H9 (cell line): ENCODE results near the gene STOX2. TPM values are rescaled to one million over a fixed set of nuclear protein-coding genes. Genes with fewer than 3 reads are reported as not detected.

Experiments used
- DNase-seq: peaks from one replicate; pipeline ENCODE4 v3.0.0-alpha.2; 2017
- H2AFZ ChIP-seq: one replicate; pipeline ENCODE4 v1.6.1; 2013; ENCODE audit warnings: mild to moderate bottlenecking, low read length, control low read depth, moderate library complexity
- H2AK5ac ChIP-seq: 2 replicates; pipeline ENCODE4 v1.6.1; 2013; ENCODE audit warnings: low read length, control low read depth, mixed read lengths; ENCODE audit not compliant: insufficient read length
- H2BK120ac ChIP-seq: one replicate; pipeline ENCODE4 v1.6.1; 2013; ENCODE audit warnings: low read depth, mild to moderate bottlenecking, low read length, control low read depth, inconsistent platforms; ENCODE audit not compliant: poor library complexity, severe bottlenecking
- H2BK12ac ChIP-seq: 2 replicates; pipeline ENCODE4 v1.6.1; 2013; ENCODE audit warnings: low read length, control low read depth, mixed read lengths, low read depth; ENCODE audit not compliant: insufficient read length
- H2BK15ac ChIP-seq: 2 replicates; pipeline ENCODE4 v1.6.1; 2013; ENCODE audit warnings: low read depth, low read length, control low read depth
- H2BK20ac ChIP-seq: one replicate; pipeline ENCODE4 v1.6.1; 2013; ENCODE audit warnings: low read depth, mild to moderate bottlenecking, low read length, control low read depth, inconsistent platforms; ENCODE audit not compliant: poor library complexity, severe bottlenecking
- H2BK5ac ChIP-seq: 2 replicates; pipeline ENCODE4 v1.6.1; 2013; ENCODE audit warnings: low read length, control low read depth, mixed read lengths; ENCODE audit not compliant: insufficient read length
- H3K14ac ChIP-seq: 2 replicates; pipeline ENCODE4 v1.6.1; 2013; ENCODE audit warnings: low read length, control low read depth; ENCODE audit not compliant: insufficient read depth
- H3K18ac ChIP-seq: 2 replicates; pipeline ENCODE4 v1.6.1; 2013; ENCODE audit warnings: low read depth, mild to moderate bottlenecking, mixed read lengths, low read length, control low read depth; ENCODE audit not compliant: insufficient read length
- H3K23ac ChIP-seq: 2 replicates; pipeline ENCODE4 v1.6.1; 2013; ENCODE audit warnings: low read length, control low read depth, mixed read lengths, low read depth; ENCODE audit not compliant: insufficient read length
- H3K23me2 ChIP-seq: 2 replicates; pipeline ENCODE4 v1.6.1; 2013; ENCODE audit warnings: low read depth, mild to moderate bottlenecking, mixed read lengths, low read length, control low read depth; ENCODE audit not compliant: insufficient read length, poor library complexity, severe bottlenecking
- H3K27ac ChIP-seq: 2 replicates; pipeline ENCODE4 v1.5.1; 2013; ENCODE audit warnings: low read length, control low read depth, mixed read lengths, low read depth; ENCODE audit not compliant: insufficient read length
- H3K27me3 ChIP-seq: 2 replicates; pipeline ENCODE4 v1.6.1; 2013; ENCODE audit warnings: low read length, control low read depth, inconsistent platforms; ENCODE audit not compliant: insufficient read depth
- H3K4ac ChIP-seq: 2 replicates; pipeline ENCODE4 v1.6.1; 2013; ENCODE audit warnings: low read depth, mild to moderate bottlenecking, control low read depth, inconsistent platforms, low read length, moderate library complexity
- H3K4me1 ChIP-seq: 2 replicates; pipeline ENCODE4 v1.6.1; 2013; ENCODE audit warnings: low read length, control low read depth, inconsistent platforms; ENCODE audit not compliant: insufficient read depth
- H3K4me2 ChIP-seq: 2 replicates; pipeline ENCODE4 v1.6.1; 2013; ENCODE audit warnings: low read length, control low read depth, mixed read lengths; ENCODE audit not compliant: insufficient read length, insufficient read depth
- H3K56ac ChIP-seq: 2 replicates; pipeline ENCODE4 v1.6.1; 2013; ENCODE audit warnings: low read depth, mild to moderate bottlenecking, mixed read lengths, low read length, control low read depth; ENCODE audit not compliant: insufficient read length
- H3K79me1 ChIP-seq: 2 replicates; pipeline ENCODE4 v1.6.1; 2013; ENCODE audit warnings: low read depth, mild to moderate bottlenecking, moderate library complexity, low read length, control low read depth, inconsistent platforms; ENCODE audit not compliant: insufficient read depth, poor library complexity, severe bottlenecking
- H3K79me2 ChIP-seq: 2 replicates; pipeline ENCODE4 v1.6.1; 2013; ENCODE audit warnings: low read length, control low read depth, inconsistent platforms; ENCODE audit not compliant: insufficient read depth
- H3K9ac ChIP-seq: 2 replicates; pipeline ENCODE4 v1.6.1; 2013; ENCODE audit warnings: low read length, control low read depth, mixed read lengths; ENCODE audit not compliant: insufficient read length; ENCODE audit errors: extremely low read depth
- H3K9me3 ChIP-seq: one replicate; pipeline ENCODE4 v1.6.1; 2013; ENCODE audit warnings: low read depth, low read length, inconsistent platforms; ENCODE audit not compliant: control insufficient read depth
- H3T11ph ChIP-seq: one replicate; pipeline ENCODE4 v1.6.1; 2013; ENCODE audit warnings: mild to moderate bottlenecking, low read length, control low read depth, inconsistent platforms
- H4K20me1 ChIP-seq: one replicate; pipeline ENCODE4 v1.6.1; 2013; ENCODE audit not compliant: control insufficient read depth, insufficient read length, insufficient read depth
- H4K5ac ChIP-seq: 2 replicates; pipeline ENCODE4 v1.6.1; 2013; ENCODE audit warnings: low read depth, mild to moderate bottlenecking, mixed read lengths, low read length, control low read depth; ENCODE audit not compliant: insufficient read length
- H4K8ac ChIP-seq: replicated peaks from 2 replicates; pipeline ENCODE4 v1.6.1; 2013; ENCODE audit warnings: low read length, control low read depth, mixed read lengths, low read depth; ENCODE audit not compliant: insufficient read length
- H4K91ac ChIP-seq: 2 replicates; pipeline ENCODE4 v1.6.1; 2013; ENCODE audit warnings: low read depth, mild to moderate bottlenecking, moderate library complexity, mixed read lengths, low read length, control low read depth; ENCODE audit not compliant: insufficient read length
- H3K27ac Mint-ChIP-seq, 3 experiments: 2 replicates in 2 of 3; 3 replicates in 1 of 3; pipeline ENCODE4 v1.8.0; 2020 to 2021; ENCODE audit warnings: mixed read lengths in 3 of 3, mild to moderate bottlenecking in 1 of 3, moderate library complexity in 1 of 3
- H3K27me3 Mint-ChIP-seq: 2 replicates; pipeline ENCODE4 v1.8.0; 2021; ENCODE audit warnings: low read depth, mild to moderate bottlenecking, moderate library complexity, mixed read lengths
- H3K36me3 Mint-ChIP-seq, 3 experiments: 2 replicates in 2 of 3; 3 replicates in 1 of 3; pipeline ENCODE4 v1.8.0; 2020 to 2021; ENCODE audit warnings: low read depth in 3 of 3, mixed read lengths in 3 of 3; ENCODE audit not compliant: insufficient read depth in 1 of 3
- H3K4me1 Mint-ChIP-seq, 2 experiments: 2 replicates each; pipeline ENCODE4 v1.8.0; 2020; ENCODE audit warnings: mixed read lengths in 2 of 2
- H3K4me3 Mint-ChIP-seq, 2 experiments: 2 replicates in 1 of 2; 3 replicates in 1 of 2; pipeline ENCODE4 v1.8.0; 2020 to 2021; ENCODE audit warnings: mild to moderate bottlenecking in 2 of 2, mixed read lengths in 2 of 2, moderate library complexity in 1 of 2
- H3K9me3 Mint-ChIP-seq, 2 experiments: 2 replicates in 1 of 2; 3 replicates in 1 of 2; pipeline ENCODE4 v1.8.0; 2020; ENCODE audit warnings: mild to moderate bottlenecking in 2 of 2, mixed read lengths in 2 of 2, moderate library complexity in 1 of 2
- WGBS: extraction: QIAGEN DNeasy Blood & Tissue Kit; methylation state at CpG from one replicate; pipeline ENCODE4 v1.1.7; 2013; ENCODE audit warnings: missing lambda C conversion rate, low lambda C conversion rate, mixed read lengths; ENCODE audit not compliant: insufficient read length; ENCODE audit errors: extremely low coverage; 5-methylcytosine and 5-hydroxymethylcytosine counted together
- total RNA-seq: library from RNA; stranded (reverse); gene quantifications from 2 replicates; pipeline ENCODE4 v1.2.1, GENCODE V29; 2021
- TF ChIP-seq, protein P1 (sequence below): fragments of 200-600 bp; sonication (generic); conservative IDR thresholded peaks from 3 replicates; pipeline ENCODE4 v1.8.0; 2021; ENCODE audit warnings: antibody characterized with exemption, mild to moderate bottlenecking

STOX2 gene
- total RNA-seq, 1 experiment from 2014 or later: 28.2 TPM

DNA sequence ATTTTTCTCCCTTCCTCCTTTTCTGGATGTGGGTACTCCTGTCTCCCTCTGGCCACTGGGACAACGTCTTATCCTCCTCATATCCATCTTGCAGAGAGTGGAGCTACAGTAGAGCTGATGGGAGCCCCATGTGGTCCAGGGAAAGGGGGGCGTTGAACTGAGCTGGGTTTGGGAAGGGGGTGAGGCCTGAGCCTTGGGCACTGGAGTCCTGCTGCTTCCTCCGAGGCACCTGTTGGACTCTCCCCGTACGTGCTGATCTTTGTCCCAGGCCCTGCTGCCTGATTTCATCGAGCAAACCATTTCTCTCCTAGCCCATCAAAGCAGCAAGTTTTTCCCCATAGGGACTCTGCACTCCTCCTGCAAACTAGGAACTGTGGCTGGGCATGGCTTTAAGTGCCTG lies 94.3 kb downstream of the STOX2 start:
- no peak overlapping the region for H2BK20ac ChIP-seq
- H3K23ac ChIP-seq: no peak overlapping the region
- H4K20me1 ChIP-seq: no peaks in the 10 kb centered on the region
- H3K79me2 ChIP-seq: peaks cover 2% of the 10 kb centered on the region; the same call in 1 of the 2 replicates
- H3K27ac Mint-ChIP-seq: peak overlapping the region in 1 of 3 experiments; percentile 3; a peak in 2 of 7 replicates
- no peak overlapping the region for H4K5ac ChIP-seq
- no peak overlapping the region for H3K18ac ChIP-seq
- no peak overlapping the region for H2BK120ac ChIP-seq
- H2AK5ac ChIP-seq: no peak overlapping the region
- no peak overlapping the region for H2BK5ac ChIP-seq
- H3K4me3 Mint-ChIP-seq: no peak overlapping the region
- no peaks in the 10 kb centered on the region for H3K79me1 ChIP-seq
- H2AFZ ChIP-seq: no peak overlapping the region
- H3K9me3 Mint-ChIP-seq: no peaks in the 10 kb centered on the region
- no peak overlapping the region for H4K91ac ChIP-seq
- WGBS: no CpG with 5 or more reads among the region's 6 CpGs
- H3K23me2 ChIP-seq: no peaks in the 10 kb centered on the region
- no peaks in the 10 kb centered on the region for H3K9me3 ChIP-seq
- H3K36me3 Mint-ChIP-seq: peaks cover 4 to 34% (median 18%) of the 10 kb centered on the region in 3 experiments
- H3T11ph ChIP-seq: no peak overlapping the region
- no peak overlapping the region; the same call in 1 of the 2 replicates for H3K14ac ChIP-seq
- H3K4ac ChIP-seq: no peak overlapping the region
- peaks cover 21 to 23% of the 10 kb centered on the region in 2 experiments for H3K4me1 Mint-ChIP-seq
- no peak for DNase-seq
- TF ChIP-seq, protein P1, sequence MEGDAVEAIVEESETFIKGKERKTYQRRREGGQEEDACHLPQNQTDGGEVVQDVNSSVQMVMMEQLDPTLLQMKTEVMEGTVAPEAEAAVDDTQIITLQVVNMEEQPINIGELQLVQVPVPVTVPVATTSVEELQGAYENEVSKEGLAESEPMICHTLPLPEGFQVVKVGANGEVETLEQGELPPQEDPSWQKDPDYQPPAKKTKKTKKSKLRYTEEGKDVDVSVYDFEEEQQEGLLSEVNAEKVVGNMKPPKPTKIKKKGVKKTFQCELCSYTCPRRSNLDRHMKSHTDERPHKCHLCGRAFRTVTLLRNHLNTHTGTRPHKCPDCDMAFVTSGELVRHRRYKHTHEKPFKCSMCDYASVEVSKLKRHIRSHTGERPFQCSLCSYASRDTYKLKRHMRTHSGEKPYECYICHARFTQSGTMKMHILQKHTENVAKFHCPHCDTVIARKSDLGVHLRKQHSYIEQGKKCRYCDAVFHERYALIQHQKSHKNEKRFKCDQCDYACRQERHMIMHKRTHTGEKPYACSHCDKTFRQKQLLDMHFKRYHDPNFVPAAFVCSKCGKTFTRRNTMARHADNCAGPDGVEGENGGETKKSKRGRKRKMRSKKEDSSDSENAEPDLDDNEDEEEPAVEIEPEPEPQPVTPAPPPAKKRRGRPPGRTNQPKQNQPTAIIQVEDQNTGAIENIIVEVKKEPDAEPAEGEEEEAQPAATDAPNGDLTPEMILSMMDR: no peak
- H3K4me2 ChIP-seq: no peak overlapping the region
- no peak overlapping the region for H3K9ac ChIP-seq
- H3K27me3 Mint-ChIP-seq: no peaks in the 10 kb centered on the region; the same call in 1 of the 2 replicates
- no peak overlapping the region for H2BK12ac ChIP-seq
- no peak overlapping the region for H2BK15ac ChIP-seq
- H3K56ac ChIP-seq: no peak overlapping the region
- no peak overlapping the region for H3K27ac ChIP-seq
- H3K4me1 ChIP-seq: no peaks in the 10 kb centered on the region; the same call in 1 of the 2 replicates
- H3K27me3 ChIP-seq: no peaks in the 10 kb centered on the region
- H4K8ac ChIP-seq: no peak overlapping the region
